VCaP (cell line): ENCODE results near the gene TMEM17.

Experiments
- H3K27ac ChIP-seq: fragments of 450-650 bp; 2 replicates; pipeline ENCODE4 v1.5.1; 2017
- CTCF ChIP-seq: fragments of 450-650 bp; conservative IDR thresholded peaks from 2 replicates; pipeline ENCODE4 v1.5.1; 2017; ENCODE audit warnings: mild to moderate bottlenecking, moderate library complexity

The TMEM17 gene

GRCh38 chr2:62505750-62506420 is at the start of gene TMEM17:
Gene TMEM17 (minus strand): TSS chr2:62506195. CDS start chr2:62506129, 66 bp downstream.
- peak within 1 kb of the TSS; percentile 95 for H3K27ac ChIP-seq

GRCh38 chr2:62554440-62554839 is 48.4 kb upstream of the TMEM17 start:
- no peak overlapping the region for H3K27ac ChIP-seq
- no peak for TF ChIP-seq CTCF

More at GRCh38 chr2:62505750-62506420, at the start of gene TMEM17:
- no peak for TF ChIP-seq CTCF

- TF ChIP-seq CTCF, result no peak
- no peak overlapping the region for H3K27ac ChIP-seq
These were observed 44.5 kb upstream of the TMEM17 start for GRCh38 chr2:62550461-62550860.

GRCh38 chr2:62547854-62548253 is 41.9 kb upstream of the TMEM17 start:
- TF ChIP-seq CTCF, result no peak
- no peak overlapping the region for H3K27ac ChIP-seq

- H3K27ac ChIP-seq, result no peak overlapping the region
- TF ChIP-seq CTCF, result no peak
These were observed 39.3 kb upstream of the TMEM17 start for GRCh38 chr2:62545261-62545660.

- H3K27ac ChIP-seq, result peak overlapping the region; percentile 52; the same call in 1 of the 2 replicates
- TF ChIP-seq CTCF, result no peak
These were observed 34.6 kb upstream of the TMEM17 start for GRCh38 chr2:62540408-62541168.

GRCh38 chr2:62539606-62540407 is 33.8 kb upstream of the TMEM17 start:
- peak overlapping the region; percentile 52; the same call in 1 of the 2 replicates for H3K27ac ChIP-seq
- no peak for TF ChIP-seq CTCF
